HG03039 (cell line): Measurements from ENCODE around the gene LRP1.

Source experiments
- ATAC-seq: cut with Tn5 transposase; IDR thresholded peaks from one replicate; pipeline ENCODE4 v1.9.1; 2021; ENCODE audit warnings: mild to moderate bottlenecking, moderate library complexity; ENCODE audit not compliant: unreplicated experiment

Gene LRP1

DNA sequence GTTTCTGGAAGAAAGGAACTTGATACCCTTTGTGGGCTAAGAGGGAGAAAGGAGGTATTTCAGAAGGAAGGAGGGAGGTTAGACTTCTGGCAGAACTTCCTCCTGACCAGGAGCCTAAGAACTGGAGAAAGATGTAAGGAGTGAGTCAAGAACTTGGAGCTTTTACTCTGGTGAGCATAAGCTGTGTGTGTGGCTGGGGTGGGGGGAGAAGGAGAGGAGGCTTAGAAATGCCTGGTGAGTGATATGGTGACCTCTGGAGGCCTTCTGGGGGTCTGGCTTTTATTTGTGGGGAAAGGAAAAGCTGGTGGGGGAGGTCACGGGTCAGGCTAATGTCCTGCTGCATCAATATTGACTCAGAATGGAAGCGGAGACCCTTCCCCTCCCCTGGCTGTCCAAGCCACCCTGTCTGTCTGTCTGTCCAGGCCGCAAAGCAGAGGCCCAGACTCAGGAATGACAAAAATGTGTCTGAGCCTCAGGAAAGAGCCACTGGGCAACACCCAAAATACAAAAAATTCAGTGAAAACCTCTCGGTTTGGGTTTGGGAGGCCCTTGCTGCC lies 4.8 kb downstream of the LRP1 start:
- ATAC-seq: no peak

DNA sequence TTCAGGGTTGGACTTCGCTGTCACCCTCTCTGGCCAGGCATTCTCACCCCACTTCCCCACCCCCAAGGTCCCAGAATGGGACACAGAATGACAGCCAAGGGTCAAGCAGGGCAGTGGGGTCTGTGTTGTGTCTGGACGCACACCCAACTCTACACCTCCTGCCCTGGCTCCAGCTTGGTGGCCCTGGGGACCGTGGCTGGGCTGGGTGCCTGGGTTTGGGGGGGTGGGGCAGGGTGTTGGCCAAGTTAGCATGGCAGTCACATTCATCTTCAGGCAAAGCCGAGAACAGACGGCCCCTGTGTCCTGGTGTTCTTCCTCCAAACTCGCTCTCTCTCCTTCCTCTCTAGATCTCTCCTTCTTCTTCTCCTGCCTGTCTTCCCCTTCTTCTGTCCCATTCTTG lies 5.6 kb downstream of the LRP1 start:
- no peak for ATAC-seq

DNA sequence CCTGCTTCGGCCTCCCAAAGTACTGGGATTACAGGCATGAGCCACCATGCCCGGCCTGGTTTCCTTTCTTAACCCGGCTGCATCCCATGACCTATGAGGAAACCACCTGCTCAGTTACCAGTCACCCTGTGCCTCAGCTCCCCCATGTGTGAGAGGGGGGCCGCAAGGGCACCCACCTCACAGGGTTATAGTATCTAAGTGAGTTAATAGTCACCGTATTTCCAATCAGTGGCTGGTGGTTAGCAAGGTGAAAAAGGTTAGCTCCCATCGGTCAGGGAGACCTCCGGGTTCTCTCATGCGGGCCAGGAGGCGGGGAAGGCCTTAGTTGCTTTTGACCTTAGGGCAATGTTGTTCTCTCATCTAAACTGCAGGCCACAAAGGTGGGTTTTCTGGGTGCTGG lies 6.7 kb downstream of the LRP1 start:
- no peak for ATAC-seq

DNA sequence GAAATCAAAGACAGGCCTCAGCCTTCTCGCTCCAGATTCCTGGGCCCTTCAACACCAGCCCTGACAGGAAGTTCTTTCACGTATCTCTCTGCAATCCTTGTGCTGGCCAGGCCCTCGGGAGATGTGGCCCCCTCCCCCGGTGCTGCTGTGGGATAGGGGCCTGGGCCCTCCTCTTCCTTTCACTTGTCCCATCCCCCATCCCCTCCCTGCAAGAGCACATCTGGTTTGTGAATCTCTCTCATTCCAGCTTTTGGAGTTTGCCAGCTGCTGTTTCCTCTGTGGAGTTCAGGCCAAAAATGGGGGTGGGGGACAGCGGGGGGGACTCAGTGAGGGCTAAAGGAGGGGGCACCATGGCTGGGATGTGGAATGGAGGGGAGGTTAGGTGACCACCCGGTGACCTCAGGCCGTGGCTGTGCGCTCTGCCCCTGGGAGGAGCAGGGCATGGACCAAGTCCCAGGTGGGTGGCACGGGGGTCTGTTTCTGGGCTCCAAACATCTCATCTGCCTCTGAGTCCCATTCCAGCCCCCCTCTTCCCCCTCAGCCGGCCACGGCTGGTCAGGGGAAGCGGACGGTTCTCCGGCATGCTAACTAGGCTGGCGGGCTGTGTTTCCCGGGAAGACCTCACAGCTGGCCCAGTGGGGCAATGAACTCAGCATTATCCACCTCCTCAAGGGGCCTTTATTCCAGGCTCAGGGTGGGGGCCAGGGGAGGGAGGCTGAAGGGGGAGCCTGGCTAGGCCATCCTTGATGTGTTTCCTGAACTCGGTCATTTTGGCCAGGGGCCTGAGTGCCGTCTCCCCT lies 7.4 kb downstream of the LRP1 start:
- ATAC-seq: no peak

DNA sequence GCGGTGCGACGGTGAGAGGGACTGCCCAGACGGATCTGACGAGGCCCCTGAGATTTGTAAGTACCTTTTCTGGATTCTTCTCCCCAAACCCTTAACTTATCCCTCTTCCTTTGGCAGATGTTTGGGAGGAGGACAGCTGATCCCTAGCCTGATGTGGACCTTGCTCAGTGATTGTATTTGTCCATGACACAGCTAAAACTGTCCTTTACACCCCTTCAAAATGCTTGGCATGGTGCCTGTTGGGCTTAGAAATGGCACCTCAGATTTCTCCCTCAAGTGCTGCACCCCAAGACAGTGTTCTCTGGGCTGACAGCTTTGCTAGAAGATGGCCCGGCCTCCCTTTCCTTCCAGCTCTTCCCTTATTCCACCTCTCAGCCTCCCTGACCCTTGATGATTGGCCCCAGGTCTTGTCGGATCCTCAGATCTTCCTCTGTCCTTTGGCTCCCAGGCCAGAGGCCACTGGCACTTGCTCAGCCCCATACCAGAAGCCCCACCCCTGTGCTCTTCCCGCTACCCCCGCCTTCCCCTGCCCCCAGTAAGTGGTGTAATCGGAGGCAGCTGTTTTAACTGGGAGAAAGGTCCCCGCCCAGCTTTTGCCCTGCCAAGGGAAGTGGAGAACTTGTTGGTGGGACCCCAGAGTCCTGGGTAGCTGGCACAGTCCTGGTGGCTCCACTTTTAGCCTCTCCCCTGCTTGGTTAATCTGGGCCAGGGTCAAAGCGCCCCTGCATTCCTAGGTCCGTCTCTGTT lies 10.4 kb downstream of the LRP1 start:
- ATAC-seq: no peak

DNA sequence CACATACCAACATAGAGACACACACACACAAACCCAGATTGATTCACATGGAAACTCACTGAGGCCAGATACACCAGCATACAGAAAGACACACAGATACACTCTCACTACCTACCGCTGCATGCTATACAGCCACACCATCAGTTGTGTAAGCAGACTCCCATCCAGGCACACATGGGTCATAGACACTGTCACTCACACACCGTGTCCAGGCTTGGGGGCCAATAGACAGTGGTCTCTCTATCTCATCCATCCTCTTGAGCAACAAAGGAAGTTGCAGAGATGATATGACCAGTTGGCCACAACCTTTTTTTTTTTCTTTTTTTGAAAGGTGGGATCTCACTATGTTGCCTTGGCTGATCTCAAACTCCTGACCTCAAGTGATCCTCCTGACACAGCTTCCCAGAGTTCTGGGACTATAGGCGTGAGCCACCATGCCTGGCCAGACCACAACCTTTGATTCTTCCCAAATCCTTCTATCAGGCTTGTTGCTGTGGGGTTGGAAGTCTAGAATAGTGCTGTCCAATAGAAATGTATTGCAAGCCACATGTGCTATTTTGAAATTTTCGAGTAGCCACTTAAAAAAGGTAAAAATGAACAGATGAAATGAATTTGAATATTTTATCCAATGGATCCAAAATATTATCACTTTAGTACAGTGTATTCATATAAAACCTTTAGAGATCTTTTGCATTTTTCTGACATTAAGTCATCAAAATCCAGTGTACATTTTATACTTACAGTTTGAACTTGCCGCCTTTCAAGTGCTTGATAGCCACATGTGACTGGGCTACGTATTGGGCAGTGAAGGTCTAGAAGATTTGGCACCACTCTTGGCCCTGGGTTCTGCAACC lies 11.7 kb downstream of the LRP1 start:
- ATAC-seq: no peak

DNA sequence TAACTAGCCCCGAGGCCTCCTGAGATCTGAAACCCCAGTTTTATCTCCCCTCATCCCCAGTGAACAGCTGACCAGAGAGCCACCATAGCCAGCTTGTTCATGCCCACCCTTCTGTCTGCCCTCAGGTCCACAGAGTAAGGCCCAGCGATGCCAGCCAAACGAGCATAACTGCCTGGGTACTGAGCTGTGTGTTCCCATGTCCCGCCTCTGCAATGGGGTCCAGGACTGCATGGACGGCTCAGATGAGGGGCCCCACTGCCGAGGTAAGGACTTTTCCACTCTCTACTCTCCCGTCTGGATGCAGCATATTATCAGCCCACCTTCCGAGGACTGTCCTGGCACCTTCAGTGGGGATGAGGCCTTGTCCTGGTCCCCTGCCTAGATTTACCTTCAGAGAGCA lies 13.0 kb downstream of the LRP1 start:
- ATAC-seq: no peak

- ATAC-seq: no peak
These were observed 13.8 kb downstream of the LRP1 start for GRCh38 chr12:57142121-57142520.

DNA sequence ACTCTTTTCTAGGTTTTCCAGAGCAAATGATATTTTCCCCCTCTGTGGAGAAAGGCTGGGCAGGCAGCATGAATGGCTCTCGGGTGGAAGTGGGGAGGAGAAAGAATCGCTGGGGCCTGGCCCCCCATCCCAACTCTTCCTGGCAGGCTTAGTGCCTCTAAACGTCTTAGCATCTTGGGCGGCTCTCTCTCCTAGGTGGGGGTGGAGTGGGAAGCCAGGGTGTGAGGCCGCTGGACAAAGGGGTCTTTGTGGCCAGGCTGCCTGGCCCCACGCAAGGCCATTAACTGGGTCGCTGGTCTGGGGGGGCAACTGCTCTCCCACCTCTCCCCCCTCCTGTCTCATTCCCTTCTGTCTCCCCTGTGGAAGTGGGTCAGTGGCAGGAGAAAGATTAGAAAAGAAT lies 14.4 kb downstream of the LRP1 start:
- ATAC-seq: no peak

- no peak for ATAC-seq
These were observed 15.2 kb downstream of the LRP1 start for GRCh38 chr12:57143454-57143853.

DNA sequence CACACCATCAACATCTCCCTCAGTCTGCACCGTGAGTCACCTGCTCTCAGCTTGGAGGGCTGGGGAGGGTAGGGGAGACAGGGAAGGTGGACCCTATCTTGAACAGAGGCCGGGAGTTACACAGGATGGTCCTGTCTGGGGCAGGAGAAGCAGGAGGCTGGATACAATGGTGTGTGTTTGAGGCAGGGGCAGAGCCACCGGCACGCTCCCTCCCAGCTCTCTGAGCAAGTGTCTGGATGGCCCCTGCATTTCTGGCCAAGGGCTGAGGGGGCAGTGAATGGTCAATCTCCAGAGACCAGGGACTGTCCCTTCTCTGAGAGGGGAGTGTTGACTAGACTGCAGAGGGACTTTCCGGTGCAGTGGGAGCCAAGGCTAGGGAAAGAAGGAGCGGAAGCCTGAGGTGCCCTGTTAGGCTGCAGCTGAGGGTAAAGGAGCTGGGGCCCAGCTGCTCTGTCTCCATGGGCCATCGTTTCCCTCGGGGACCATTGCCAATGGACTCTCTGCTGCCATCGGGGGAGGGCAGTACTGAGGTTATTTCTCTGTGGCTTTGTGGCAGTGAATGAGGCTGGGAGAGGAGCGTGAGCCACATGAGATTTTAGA lies 17.3 kb downstream of the LRP1 start:
- ATAC-seq: no peak

DNA sequence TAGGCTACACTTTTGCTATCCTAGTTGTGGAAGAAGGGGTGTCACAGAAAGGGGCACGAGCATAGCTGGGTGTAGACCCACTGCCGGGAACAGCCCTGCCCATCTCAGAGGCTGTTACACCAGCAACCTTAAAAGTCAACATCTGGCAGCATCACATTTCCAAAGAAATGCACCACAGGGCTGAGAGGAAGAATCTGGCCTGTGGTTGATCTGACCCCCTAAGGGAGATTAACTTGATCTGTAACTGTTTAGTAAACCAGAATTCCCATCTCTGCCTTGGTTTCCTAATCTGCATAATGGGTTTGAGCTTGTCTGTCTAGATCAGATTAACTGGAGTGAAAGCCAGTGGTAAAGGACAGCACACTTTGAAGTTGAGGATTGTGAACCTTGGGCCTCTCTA lies 17.8 kb downstream of the LRP1 start:
- ATAC-seq: no peak

DNA sequence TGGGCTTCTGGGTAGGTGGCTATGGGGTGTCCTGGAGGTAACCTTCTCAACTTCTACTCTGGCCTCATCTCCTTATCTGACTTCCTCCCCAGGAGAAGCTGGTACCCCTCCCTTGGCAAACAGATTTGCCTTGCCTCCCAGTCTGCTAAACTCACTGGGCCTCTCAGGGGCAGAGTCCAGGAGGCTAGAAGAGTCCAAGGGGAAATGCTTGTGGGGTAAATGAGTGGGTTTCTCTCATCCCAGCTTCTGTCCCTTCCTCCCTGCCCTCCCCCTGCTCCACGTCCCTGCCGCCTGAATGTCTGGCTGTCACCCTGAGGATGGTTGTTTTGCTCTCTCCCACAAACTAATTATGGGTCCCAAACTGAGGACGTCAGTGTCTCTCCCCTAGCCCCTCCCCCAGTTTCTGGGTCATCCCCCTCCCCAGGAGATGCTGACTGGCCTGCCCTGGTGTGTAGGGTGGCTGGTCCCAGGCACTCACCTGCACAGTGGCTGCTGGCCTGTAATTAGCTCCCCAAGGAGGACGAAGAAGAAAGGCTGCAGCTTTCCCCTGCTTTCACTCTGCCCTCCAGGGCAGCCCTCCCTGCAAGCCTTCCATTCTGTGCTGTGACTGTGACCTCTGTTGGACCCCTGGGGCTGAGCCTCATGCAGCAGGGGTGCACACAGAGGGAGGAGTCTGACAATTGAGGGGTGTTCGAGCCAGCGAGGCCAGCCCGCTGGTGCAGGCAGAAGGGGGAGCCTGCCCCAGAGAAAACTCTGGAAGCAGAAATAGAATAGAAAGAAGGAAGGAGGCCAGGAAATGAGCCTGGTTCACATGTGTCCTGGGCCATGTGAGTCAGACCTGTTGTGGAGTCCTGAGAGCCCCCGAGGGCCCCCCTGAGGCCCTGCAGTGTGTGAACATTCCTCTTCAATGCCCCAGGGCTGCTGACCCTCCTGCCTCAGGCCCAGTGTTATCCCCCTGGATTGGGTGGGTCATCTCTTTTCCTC lies 19.0 kb downstream of the LRP1 start, which contains the start of gene LRP1-AS:
Gene LRP1-AS (minus strand): TSS at position 659 of the 984 bp plus-strand sequence.
- no peak for ATAC-seq

- ATAC-seq: no peak
These were observed 20.4 kb downstream of the LRP1 start for GRCh38 chr12:57148469-57149244.

- no peak for ATAC-seq
These were observed 21.1 kb downstream of the LRP1 start for GRCh38 chr12:57149245-57149900.

GRCh38 chr12:57150400-57151000 lies 22.2 kb downstream of the LRP1 start:
- ATAC-seq: no peak

DNA sequence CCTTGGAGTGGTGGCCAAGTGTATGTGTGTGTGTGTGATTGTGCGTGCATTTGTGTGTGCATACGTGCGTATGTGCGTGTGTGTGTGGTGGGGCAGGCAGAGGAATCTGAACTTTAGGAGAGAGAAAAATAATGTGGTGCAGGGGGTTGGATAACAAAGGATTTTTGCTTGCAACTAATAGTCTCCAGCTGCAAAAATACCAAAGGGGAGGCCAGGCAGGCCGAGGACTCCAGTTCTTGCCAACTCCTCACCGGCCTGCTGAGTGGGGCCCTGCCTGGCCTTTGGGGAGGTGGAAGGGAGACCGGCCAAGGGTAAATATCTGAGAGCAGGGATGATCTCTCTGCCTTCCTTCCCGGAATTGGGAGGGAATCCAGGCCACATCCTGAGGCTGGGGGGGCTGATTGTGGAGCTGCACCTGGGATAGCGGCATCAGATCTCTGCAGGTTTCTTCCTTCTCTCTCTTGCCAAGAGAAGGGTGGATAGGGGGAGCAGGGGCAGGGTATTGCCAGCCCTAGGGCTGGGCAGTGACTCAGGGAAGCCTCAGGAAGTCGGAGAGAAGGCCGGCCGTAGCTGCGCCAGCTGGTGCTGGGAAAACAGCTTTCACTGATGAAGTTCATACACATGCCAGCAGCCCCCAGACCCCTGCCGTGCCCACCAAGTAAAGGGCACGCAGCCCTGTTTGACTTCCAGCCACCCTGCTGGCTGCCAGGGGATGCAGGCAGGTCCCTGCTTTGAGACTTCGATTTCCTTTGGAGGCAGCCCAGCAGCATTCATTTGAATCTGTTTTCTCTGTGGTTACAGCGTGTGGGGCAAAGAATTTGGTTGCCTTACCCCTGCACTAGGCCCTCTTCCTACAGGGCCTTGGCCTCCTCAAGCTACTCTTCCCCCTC lies 23.7 kb downstream of the LRP1 start:
- no peak for ATAC-seq
